Liver (tissue), 3 donors: Measurements from ENCODE around the gene GALC.
A peak's percentile ranks its signal among the peaks of the same experiment; 100 is the strongest.

Source experiments
- ATF3 ChIP-seq: IDR thresholded peaks from 2 replicates; pipeline ENCODE4 v1.6.1; 2016; ENCODE audit warnings: antibody characterized with exemption
- FOXA2 ChIP-seq: IDR thresholded peaks from 2 replicates; pipeline ENCODE4 v1.6.1; 2016; ENCODE audit warnings: antibody characterized with exemption
- GABPA ChIP-seq, 2 donors: IDR thresholded peaks in 1 of 2; conservative IDR thresholded peaks in 1 of 2; 2 replicates each; pipeline ENCODE4 v1.6.1; 2016; ENCODE audit warnings: antibody characterized with exemption in 2 of 2, mild to moderate bottlenecking in 1 of 2, moderate library complexity in 1 of 2
- JUND ChIP-seq, 2 donors: IDR thresholded peaks; 2 replicates each; pipeline ENCODE4 v1.6.1; 2016; ENCODE audit warnings: antibody characterized with exemption in 2 of 2
- MAX ChIP-seq: IDR thresholded peaks from 2 replicates; pipeline ENCODE4 v1.6.1; 2016; ENCODE audit warnings: antibody characterized with exemption
- NR2F2 ChIP-seq: IDR thresholded peaks from 2 replicates; pipeline ENCODE4 v1.6.1; 2016; ENCODE audit warnings: antibody characterized with exemption
- RAD21 ChIP-seq, 2 donors: IDR thresholded peaks; 2 replicates each; pipeline ENCODE4 v1.6.1; 2016; ENCODE audit warnings: antibody characterized with exemption in 2 of 2, mild to moderate bottlenecking in 2 of 2
- REST ChIP-seq: IDR thresholded peaks from 2 replicates; pipeline ENCODE4 v1.6.1; 2016; ENCODE audit warnings: antibody characterized with exemption, mild to moderate bottlenecking
- RXRA ChIP-seq, 2 donors: IDR thresholded peaks; 2 replicates each; pipeline ENCODE4 v1.6.1; 2017 to 2018; ENCODE audit warnings: antibody characterized with exemption in 2 of 2, mild to moderate bottlenecking in 1 of 2
- TAF1 ChIP-seq: conservative IDR thresholded peaks from 2 replicates; pipeline ENCODE4 v1.6.1; 2016; ENCODE audit warnings: antibody characterized with exemption, mild to moderate bottlenecking
- ZBTB33 ChIP-seq: IDR thresholded peaks from 2 replicates; pipeline ENCODE4 v1.6.1; 2016; ENCODE audit warnings: antibody characterized with exemption
- TF ChIP-seq, protein P1 (sequence below): fragments of 150-350 bp; IDR thresholded peaks from 2 replicates; pipeline ENCODE4 v1.5.1; 2017; ENCODE audit warnings: improper control_type of control experiment, low read depth, low read length; ENCODE audit not compliant: missing input control
- donor health status: healthy.
- donor health status: healthy.

- TF ChIP-seq, protein P1, sequence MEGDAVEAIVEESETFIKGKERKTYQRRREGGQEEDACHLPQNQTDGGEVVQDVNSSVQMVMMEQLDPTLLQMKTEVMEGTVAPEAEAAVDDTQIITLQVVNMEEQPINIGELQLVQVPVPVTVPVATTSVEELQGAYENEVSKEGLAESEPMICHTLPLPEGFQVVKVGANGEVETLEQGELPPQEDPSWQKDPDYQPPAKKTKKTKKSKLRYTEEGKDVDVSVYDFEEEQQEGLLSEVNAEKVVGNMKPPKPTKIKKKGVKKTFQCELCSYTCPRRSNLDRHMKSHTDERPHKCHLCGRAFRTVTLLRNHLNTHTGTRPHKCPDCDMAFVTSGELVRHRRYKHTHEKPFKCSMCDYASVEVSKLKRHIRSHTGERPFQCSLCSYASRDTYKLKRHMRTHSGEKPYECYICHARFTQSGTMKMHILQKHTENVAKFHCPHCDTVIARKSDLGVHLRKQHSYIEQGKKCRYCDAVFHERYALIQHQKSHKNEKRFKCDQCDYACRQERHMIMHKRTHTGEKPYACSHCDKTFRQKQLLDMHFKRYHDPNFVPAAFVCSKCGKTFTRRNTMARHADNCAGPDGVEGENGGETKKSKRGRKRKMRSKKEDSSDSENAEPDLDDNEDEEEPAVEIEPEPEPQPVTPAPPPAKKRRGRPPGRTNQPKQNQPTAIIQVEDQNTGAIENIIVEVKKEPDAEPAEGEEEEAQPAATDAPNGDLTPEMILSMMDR: peak; percentile 69
- TF ChIP-seq REST (no peak), JUND (IDR thresholded peaks at IDR 0.05) (no peak), TAF1 (peak; percentile 17), RXRA (IDR thresholded peaks at IDR 0.05) (no peak), ZBTB33 (no peak), RAD21 (IDR thresholded peaks at IDR 0.05) (peak; percentile 82 to 85), GABPA (IDR thresholded peaks at IDR 0.05 in 1 of 2, conservative IDR thresholded peaks at IDR 0.05 in 1 of 2) (no peak), MAX (no peak), FOXA2 (no peak), NR2F2 (no peak), ATF3 (no peak)
Observed at GRCh38 chr14:87896393-87897380, 96.3 kb downstream of the GALC start.
